8988T (cell line): ENCODE data around the gene UTY.

Source experiments
- DNase-seq: peaks from one replicate; pipeline ENCODE4 v3.0.0; 2011

UTY gene

DNA sequence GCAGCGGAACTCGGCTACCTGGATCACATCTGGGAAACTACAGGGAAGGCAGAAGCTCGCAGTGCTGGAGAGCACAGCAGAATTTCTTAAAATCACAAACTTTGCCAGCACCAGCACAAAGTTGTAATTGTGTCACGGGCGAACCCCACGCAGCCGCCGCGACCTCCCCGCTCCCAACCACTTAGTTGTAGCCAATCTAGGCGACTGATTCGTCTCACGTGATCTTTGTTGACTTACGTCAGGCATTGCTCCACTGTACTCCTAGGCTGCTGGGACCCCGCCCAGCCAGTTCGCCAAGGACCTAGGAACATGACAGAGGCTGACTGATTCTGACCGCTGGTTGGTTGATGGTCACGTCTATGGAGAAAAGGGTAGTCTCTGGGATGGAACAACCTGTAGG is at the start of gene UTY:
Gene UTY (minus strand): TSS at position 206 of the 400 bp plus-strand sequence. CDS start 368 bp downstream, outside the sequence.
- DNase-seq, result no peak

DNA sequence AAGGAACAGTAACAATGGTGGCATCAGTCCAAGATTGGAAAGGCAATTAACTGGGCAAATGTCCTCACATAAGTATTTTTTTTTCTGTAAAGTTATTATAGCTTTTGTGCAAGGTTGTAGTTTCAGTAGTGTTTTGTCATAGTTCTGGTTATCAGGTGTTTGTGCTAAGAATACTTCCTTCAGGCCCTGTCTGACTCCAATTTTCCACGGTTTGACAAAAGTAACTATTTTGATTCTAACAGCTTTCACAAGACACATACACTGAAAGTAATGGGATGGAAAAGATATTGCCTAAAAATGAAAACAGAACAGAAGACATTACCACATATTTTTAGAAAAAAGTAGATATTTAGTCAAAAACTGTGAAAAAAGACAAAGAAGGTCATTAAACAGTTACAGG is 40.6 kb upstream of the UTY start:
- no peak for DNase-seq

- DNase-seq, result no peak
These were observed 21.4 kb upstream of the UTY start for GRCh38 chrY:13501215-13501614.

- no peak for DNase-seq
These were observed 13.9 kb upstream of the UTY start for GRCh38 chrY:13493737-13494136.

DNA sequence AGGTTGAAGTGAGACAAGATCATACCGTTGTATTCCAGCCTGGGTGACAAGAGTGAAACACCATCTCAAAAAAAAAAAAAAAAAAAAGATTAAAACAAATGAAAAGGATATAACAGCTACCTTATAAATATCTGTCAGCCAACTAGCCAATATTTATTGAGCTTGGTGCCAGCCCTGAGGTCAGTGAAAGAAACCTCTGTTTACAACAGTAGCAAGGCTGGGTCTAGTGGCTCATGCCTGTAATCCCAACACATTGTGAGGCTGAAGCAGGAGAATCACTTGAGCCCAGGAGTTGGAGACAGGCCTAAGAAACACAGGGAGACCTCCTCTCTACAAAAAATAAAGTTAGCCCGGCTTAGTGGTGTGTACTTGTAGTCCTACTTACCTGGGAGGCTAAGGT is 12.6 kb upstream of the UTY start:
- DNase-seq, result no peak

GRCh38 chrY:13488738-13489137 is 8.9 kb upstream of the UTY start:
- DNase-seq, result no peak

DNA sequence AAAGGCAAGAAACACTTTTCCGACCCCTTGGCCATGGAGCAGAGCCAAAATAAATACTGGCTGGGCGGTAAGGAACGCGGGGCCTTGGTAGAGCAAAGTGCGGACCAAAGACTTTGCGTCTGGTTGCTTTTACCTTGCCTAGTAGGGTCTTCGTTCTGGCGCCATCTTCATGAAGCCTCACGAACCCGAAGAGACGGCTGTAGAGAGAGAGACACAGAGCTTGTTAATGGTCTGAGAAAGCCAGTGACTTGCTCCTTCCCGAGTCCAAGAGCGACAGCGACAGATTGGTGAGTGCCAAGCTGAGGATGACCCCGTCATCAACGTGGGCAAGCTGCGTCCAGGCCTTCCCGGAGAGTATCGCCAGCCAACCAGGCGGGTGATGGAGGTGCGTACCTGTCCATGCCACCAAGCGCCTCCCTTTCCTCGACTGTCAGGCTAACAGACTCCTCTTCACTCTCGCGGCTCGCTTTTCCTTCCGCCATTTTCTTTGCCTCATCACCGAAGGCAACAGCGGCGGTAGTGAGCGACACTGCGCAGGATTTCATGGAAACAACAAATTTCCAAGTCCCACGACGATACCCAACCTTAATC is 617 bp downstream of the UTY start:
- no peak for DNase-seq

GRCh38 chrY:13478126-13478785 is 1.6 kb downstream of the UTY start:
- no peak for DNase-seq

DNA sequence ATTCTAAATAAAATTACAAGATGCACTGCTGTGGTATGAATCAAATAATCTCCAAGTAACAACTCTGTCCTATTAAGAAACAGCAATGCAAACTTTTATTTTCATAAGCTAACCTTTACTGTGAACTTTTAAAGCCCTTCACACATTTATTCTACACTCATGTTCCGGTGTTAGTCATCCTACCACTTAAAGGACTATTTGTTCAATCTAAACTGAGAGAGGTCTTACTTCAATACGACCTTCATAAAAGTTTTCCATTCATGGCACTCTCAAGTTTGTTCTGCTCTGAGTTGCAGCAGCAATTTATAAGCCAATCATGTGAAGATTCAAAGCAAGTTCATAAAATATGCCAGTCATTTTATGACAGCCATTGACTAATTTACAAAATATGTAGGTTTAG is 4.8 kb downstream of the UTY start:
- no peak for DNase-seq

GRCh38 chrY:13451572-13451971 is 28.3 kb downstream of the UTY start:
- no peak for DNase-seq

DNA sequence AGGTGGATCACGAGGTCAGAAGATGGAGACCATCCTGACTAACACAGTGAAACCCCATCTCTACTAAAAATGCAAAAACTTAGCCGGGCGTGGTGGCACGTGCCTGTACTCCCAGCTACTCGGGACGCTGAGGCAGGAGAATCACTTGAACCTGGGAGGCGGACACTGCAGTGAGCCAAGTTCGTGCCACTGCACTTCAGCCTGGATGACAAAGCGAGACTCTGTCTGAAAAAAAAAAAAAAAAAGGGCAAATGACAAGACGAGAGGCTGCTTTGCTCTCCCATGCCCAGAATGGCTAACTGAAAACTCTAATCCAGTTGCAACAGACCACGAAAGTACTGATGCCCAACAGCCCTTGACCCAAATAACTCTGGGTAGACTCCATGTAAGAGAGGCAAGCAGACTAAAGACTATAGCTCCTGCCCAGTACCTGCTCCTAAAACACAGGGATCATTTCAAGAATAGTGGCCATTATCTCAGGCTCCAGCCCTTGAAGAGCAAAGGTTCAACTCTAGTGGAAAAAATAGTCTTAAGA is 29.2 kb downstream of the UTY start:
- no peak for DNase-seq

GRCh38 chrY:13445566-13445965 is 34.3 kb downstream of the UTY start:
- DNase-seq, result no peak

DNA sequence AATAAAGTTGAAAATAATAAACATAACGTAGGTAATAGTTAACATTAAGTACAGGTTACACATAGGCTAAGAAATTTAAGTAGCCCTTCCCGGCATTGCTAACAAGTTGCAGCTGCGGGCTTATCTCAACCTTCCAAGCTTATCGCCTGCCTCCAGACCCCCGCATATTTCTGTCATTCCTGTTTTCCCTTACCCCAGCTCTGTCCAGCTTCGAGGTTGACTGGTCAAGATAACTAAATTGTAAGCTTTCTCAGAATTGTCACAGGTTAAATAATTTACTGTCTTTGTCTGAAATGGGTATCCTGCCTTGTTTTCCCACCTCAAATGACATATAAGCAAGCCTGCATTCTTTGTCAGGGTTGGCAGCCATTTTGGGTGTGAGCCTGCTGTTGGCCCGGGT is 36.7 kb downstream of the UTY start:
- DNase-seq, result no peak

DNA sequence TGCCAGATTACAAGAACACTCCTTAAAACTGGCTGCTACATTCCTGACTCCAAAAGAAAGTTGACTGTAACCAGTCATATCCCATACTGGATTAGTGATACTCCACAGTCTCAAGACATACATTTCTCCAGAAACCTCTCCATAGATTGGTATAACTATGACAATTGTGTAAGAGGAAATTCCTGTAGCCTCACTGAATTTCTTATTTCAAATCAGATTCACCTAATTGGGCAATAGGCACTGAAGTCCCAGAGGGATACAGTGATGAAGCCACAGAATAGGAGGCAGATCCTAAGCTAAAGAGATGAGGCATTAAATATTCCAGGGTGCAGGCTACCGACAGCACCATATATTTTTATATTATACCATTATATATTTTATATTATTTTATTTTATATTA is 39.0 kb downstream of the UTY start:
- DNase-seq, result no peak

DNA sequence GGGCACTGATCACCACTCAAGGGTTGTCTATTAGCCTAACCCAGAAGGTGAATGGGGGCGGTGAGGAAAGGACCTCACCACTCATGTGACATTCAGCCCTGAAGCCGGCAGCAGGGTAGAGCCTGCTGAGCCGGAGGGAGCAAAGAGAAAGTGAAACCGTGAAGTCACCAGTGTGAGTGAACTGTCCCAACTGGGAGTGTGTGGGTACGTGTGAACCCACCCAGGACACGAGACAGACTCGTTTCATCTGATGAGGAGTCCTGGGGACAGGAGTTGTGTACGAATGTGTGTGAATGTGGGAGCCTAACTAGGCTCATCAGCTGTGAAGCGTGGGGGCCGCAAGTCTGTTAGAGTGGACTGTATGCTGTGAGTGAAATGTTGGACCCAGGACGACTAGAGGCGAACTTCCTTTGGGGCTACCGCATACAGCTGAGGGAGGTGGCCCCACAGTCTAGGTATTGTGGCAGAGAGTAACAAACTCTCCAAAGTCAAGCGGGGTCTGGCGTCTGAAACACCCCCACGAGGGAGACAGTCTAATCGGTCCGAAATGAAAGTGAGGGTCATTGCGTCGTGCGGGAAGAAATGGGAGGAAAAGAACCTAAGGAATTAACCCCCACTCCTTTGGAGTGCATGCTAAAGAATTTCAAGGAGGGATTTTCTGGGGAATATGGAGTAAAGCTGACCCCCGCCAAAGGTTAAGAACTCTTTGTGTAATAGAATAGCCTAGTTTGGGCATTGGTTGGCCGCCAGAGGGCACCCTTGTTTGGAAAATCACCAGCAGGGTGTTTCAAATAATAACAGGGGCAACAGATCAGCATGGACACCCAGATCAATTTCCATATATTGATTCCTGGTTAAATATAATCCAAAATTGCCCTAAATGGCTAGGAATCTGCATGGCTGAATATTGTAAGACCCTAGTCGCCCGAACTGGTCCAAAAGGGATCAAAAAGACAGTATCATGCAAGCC is 43.6 kb downstream of the UTY start:
- no peak for DNase-seq

DNA sequence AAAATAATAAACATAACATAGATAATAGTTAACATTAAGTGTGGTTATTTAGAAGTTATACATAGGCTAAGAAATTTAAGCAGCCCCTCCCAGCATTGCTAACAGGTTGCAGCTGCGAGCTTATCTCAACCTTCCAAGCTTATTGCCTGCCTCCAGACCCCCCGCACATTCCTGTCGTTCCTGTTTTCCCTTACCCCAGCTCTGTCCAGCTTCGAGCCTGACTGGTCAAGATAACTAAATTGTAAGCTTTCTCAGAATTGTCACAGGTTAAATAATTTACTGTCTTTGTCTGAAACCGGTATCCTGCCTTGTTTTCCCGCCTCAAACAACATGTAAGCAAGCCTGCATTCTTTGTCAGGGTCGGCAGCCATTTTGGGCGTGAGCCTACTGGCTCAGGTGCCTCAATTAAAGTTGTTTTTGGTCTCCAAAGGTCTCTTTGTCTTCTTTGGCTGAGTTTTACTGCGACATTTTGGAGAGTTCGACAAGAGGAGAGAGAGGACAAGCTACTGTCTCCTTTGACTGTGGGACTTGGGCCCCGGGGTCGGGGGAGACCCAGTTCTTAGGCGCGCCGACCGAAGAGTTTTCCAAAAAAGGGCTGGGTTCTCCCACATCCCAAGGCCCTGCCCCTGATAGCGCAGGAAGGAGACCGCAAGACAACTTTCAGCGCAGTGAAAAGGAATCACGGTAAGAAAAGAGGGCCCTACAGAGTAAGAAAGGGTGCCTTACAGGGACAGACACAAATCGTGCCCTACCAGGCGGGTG is 44.4 kb downstream of the UTY start:
- DNase-seq, result no peak

GRCh38 chrY:13432293-13433025 is 47.4 kb downstream of the UTY start:
- no peak for DNase-seq

DNA sequence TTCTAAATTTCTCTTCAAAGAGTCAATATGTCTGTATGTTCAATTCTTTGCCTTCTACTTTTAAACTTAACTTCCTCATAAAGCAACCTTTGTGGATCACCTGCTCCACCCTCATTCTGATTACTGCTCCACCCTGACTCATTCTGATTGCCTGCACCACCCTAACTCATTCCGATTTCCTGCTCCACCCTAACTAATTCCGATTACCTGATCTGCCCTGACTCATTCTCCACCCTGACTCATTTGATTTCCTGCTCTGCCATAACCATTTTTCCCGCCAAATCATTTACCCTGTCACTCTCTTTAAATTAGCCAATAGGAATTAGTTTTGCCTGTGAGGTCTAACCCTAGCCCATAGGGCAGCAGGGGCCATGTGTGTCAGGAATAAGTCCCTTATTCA is 50.3 kb downstream of the UTY start:
- no peak for DNase-seq

- no peak for DNase-seq
These were observed 56.5 kb downstream of the UTY start for GRCh38 chrY:13423281-13423732.

- DNase-seq, result no peak
These were observed 62.8 kb downstream of the UTY start for GRCh38 chrY:13416869-13417661.

DNA sequence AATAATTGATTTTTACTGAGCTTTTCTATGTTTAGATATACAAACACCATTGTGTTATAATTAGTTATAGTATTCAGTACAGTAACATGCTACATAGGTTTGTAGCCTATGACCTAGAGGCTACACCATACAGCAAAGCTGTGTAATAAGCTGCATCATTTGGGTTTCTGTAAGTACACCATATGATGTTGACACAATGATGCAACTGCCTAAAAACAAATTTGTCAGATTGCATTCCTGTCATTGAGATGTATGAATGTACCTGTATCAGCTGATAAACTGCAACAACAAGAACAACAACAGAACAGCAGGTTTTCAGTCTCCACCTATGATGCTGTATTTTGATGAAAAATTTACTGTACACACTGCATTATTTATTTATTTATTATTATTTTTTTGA is 64.3 kb downstream of the UTY start:
- DNase-seq, result no peak
